Measurements from ENCODE around the gene AIRE.

Gene AIRE

GRCh38 chr21:44314561-44314960 lies 28.9 kb downstream of the AIRE start:
- no peaks in the 10 kb centered on the region for H3K27me3 ChIP-seq (ENCODE audit: control insufficient read depth, insufficient read depth, low read length)
- no peak overlapping the region for H3K4me2 ChIP-seq (ENCODE audit: low read length)
- no peaks in the 10 kb centered on the region for H3K4me1 ChIP-seq (ENCODE audit: control insufficient read depth, insufficient read depth, low read length)
- no peak overlapping the region for H3K4me3 ChIP-seq (ENCODE audit: low read length)
- H3K9me3 ChIP-seq (replicated peaks; ENCODE audit: low read length): no peaks in the 10 kb centered on the region
- no peak overlapping the region for H3K9ac ChIP-seq (ENCODE audit: low read depth, low read length)
- H3K36me3 ChIP-seq (ENCODE audit: insufficient read depth, low read length): peaks cover 48% of the 10 kb centered on the region

- peaks cover 50% of the 10 kb centered on the region for H3K36me3 ChIP-seq (ENCODE audit: insufficient read depth, low read length)
- H3K9ac ChIP-seq (ENCODE audit: low read depth, low read length): no peak overlapping the region
- H3K27me3 ChIP-seq (ENCODE audit: control insufficient read depth, insufficient read depth, low read length): no peaks in the 10 kb centered on the region
- no peaks in the 10 kb centered on the region for H3K9me3 ChIP-seq (replicated peaks; ENCODE audit: low read length)
- H3K4me1 ChIP-seq (ENCODE audit: control insufficient read depth, insufficient read depth, low read length): no peaks in the 10 kb centered on the region
- H3K4me2 ChIP-seq (ENCODE audit: low read length): no peak overlapping the region
- no peak overlapping the region for H3K4me3 ChIP-seq (ENCODE audit: low read length)
Observed at GRCh38 chr21:44315691-44316203, 30.1 kb downstream of the AIRE start.

- Histone ChIP-seq H3K4me1 (ENCODE audit: control insufficient read depth, insufficient read depth, low read length) (no peaks in the 10 kb centered on the region), H3K36me3 (ENCODE audit: insufficient read depth, low read length) (peaks cover 44% of the 10 kb centered on the region), H3K9ac (ENCODE audit: low read depth, low read length) (no peak overlapping the region), H3K4me3 (ENCODE audit: low read length) (no peak overlapping the region), H3K9me3 (replicated peaks; ENCODE audit: low read length) (no peaks in the 10 kb centered on the region), H3K4me2 (ENCODE audit: low read length) (no peak overlapping the region), H3K27me3 (ENCODE audit: control insufficient read depth, insufficient read depth, low read length) (no peaks in the 10 kb centered on the region)
Observed at GRCh38 chr21:44316277-44316900, 30.7 kb downstream of the AIRE start.

- Histone ChIP-seq H3K4me3 (ENCODE audit: low read length) (no peak overlapping the region), H3K36me3 (ENCODE audit: insufficient read depth, low read length) (peaks cover 39% of the 10 kb centered on the region), H3K4me2 (ENCODE audit: low read length) (no peak overlapping the region), H3K9me3 (replicated peaks; ENCODE audit: low read length) (no peaks in the 10 kb centered on the region), H3K4me1 (ENCODE audit: control insufficient read depth, insufficient read depth, low read length) (no peaks in the 10 kb centered on the region), H3K9ac (ENCODE audit: low read depth, low read length) (no peak overlapping the region), H3K27me3 (ENCODE audit: control insufficient read depth, insufficient read depth, low read length) (no peaks in the 10 kb centered on the region)
Observed at GRCh38 chr21:44317241-44317782, 31.6 kb downstream of the AIRE start.

GRCh38 chr21:44317871-44318270 lies 32.2 kb downstream of the AIRE start:
- peaks cover 44% of the 10 kb centered on the region for H3K36me3 ChIP-seq (ENCODE audit: insufficient read depth, low read length)
- H3K4me1 ChIP-seq (ENCODE audit: control insufficient read depth, insufficient read depth, low read length): no peaks in the 10 kb centered on the region
- no peak overlapping the region for H3K4me3 ChIP-seq (ENCODE audit: low read length)
- no peak overlapping the region for H3K4me2 ChIP-seq (ENCODE audit: low read length)
- H3K9ac ChIP-seq (ENCODE audit: low read depth, low read length): no peak overlapping the region
- H3K9me3 ChIP-seq (replicated peaks; ENCODE audit: low read length): no peaks in the 10 kb centered on the region
- H3K27me3 ChIP-seq (ENCODE audit: control insufficient read depth, insufficient read depth, low read length): no peaks in the 10 kb centered on the region

GRCh38 chr21:44318489-44319285 lies 33.0 kb downstream of the AIRE start:
- Histone ChIP-seq H3K36me3 (ENCODE audit: insufficient read depth, low read length) (peaks cover 37% of the 10 kb centered on the region), H3K4me3 (ENCODE audit: low read length) (no peak overlapping the region), H3K9ac (ENCODE audit: low read depth, low read length) (no peak overlapping the region), H3K4me2 (ENCODE audit: low read length) (no peak overlapping the region), H3K4me1 (ENCODE audit: control insufficient read depth, insufficient read depth, low read length) (no peaks in the 10 kb centered on the region), H3K9me3 (replicated peaks; ENCODE audit: low read length) (no peaks in the 10 kb centered on the region), H3K27me3 (ENCODE audit: control insufficient read depth, insufficient read depth, low read length) (no peaks in the 10 kb centered on the region)

GRCh38 chr21:44319407-44320065 lies 33.9 kb downstream of the AIRE start:
- Histone ChIP-seq H3K36me3 (ENCODE audit: insufficient read depth, low read length) (peaks cover 38% of the 10 kb centered on the region), H3K9me3 (replicated peaks; ENCODE audit: low read length) (no peaks in the 10 kb centered on the region), H3K4me1 (ENCODE audit: control insufficient read depth, insufficient read depth, low read length) (no peaks in the 10 kb centered on the region), H3K9ac (ENCODE audit: low read depth, low read length) (no peak overlapping the region), H3K4me2 (ENCODE audit: low read length) (no peak overlapping the region), H3K27me3 (ENCODE audit: control insufficient read depth, insufficient read depth, low read length) (no peaks in the 10 kb centered on the region), H3K4me3 (ENCODE audit: low read length) (no peak overlapping the region)

- Histone ChIP-seq H3K36me3 (ENCODE audit: insufficient read depth, low read length) (peaks cover 38% of the 10 kb centered on the region), H3K4me2 (ENCODE audit: low read length) (no peak overlapping the region), H3K9me3 (replicated peaks; ENCODE audit: low read length) (no peaks in the 10 kb centered on the region), H3K4me3 (ENCODE audit: low read length) (no peak overlapping the region), H3K27me3 (ENCODE audit: control insufficient read depth, insufficient read depth, low read length) (no peaks in the 10 kb centered on the region), H3K4me1 (ENCODE audit: control insufficient read depth, insufficient read depth, low read length) (no peaks in the 10 kb centered on the region), H3K9ac (ENCODE audit: low read depth, low read length) (no peak overlapping the region)
Observed at GRCh38 chr21:44320847-44321246, 35.2 kb downstream of the AIRE start.

- no peak overlapping the region for H3K4me2 ChIP-seq (ENCODE audit: low read length)
- H3K4me3 ChIP-seq (ENCODE audit: low read length): no peak overlapping the region
- no peak overlapping the region for H3K9ac ChIP-seq (ENCODE audit: low read depth, low read length)
- no peaks in the 10 kb centered on the region for H3K27me3 ChIP-seq (ENCODE audit: control insufficient read depth, insufficient read depth, low read length)
- no peaks in the 10 kb centered on the region for H3K4me1 ChIP-seq (ENCODE audit: control insufficient read depth, insufficient read depth, low read length)
- H3K36me3 ChIP-seq (ENCODE audit: insufficient read depth, low read length): peaks cover 34% of the 10 kb centered on the region
- no peaks in the 10 kb centered on the region for H3K9me3 ChIP-seq (replicated peaks; ENCODE audit: low read length)
Observed at GRCh38 chr21:44321846-44322450, 36.3 kb downstream of the AIRE start.

- Histone ChIP-seq H3K9me3 (replicated peaks; ENCODE audit: low read length) (no peaks in the 10 kb centered on the region), H3K36me3 (ENCODE audit: insufficient read depth, low read length) (peaks cover 39% of the 10 kb centered on the region), H3K4me3 (ENCODE audit: low read length) (no peak overlapping the region)
Observed at GRCh38 chr21:44322621-44323325, 37.1 kb downstream of the AIRE start.

More at GRCh38 chr21:44322621-44323325, 37.1 kb downstream of the AIRE start:
- Histone ChIP-seq H3K4me1 (ENCODE audit: control insufficient read depth, insufficient read depth, low read length) (no peaks in the 10 kb centered on the region), H3K9ac (ENCODE audit: low read depth, low read length) (no peak overlapping the region), H3K27me3 (ENCODE audit: control insufficient read depth, insufficient read depth, low read length) (no peaks in the 10 kb centered on the region), H3K4me2 (ENCODE audit: low read length) (no peak overlapping the region)

Data from skeletal muscle satellite cell (primary cell).